Uterus (tissue), 4 donors: Measurements from ENCODE around the gene ZNF462. TPM values are rescaled to one million over a fixed set of nuclear protein-coding genes. Genes with fewer than 3 reads are reported as not detected.

Experiments used
- DNase-seq, 2 donors: peaks; one replicate each; pipeline ENCODE4 v3.0.0-alpha.2; 2019 to 2020
- H3K27ac ChIP-seq, 2 donors: fragments of 200-600 bp; sonication (generic); 1 replicate in 1 of 2; 2 replicates in 1 of 2; pipeline ENCODE4 v1.5.1; 2016 to 2018
- H3K27me3 ChIP-seq, 2 donors: fragments of 200-600 bp; sonication (generic); one replicate each; pipeline ENCODE4 v1.5.1; 2018 to 2019; ENCODE audit warnings: control low read depth in 1 of 2
- H3K36me3 ChIP-seq, 2 donors: fragments of 200-600 bp; sonication (generic); one replicate each; pipeline ENCODE4 v1.5.1; 2019; ENCODE audit warnings: control low read depth in 1 of 2
- H3K4me1 ChIP-seq, 2 donors: fragments of 200-600 bp; sonication (generic); one replicate each; pipeline ENCODE4 v1.5.1; 2018 to 2019; ENCODE audit warnings: control low read depth in 1 of 2
- H3K4me3 ChIP-seq, 2 donors: fragments of 200-600 bp; sonication (generic); 1 replicate in 1 of 2; 2 replicates in 1 of 2; pipeline ENCODE4 v1.5.1; 2018 to 2019; ENCODE audit warnings: mild to moderate bottlenecking in 1 of 2
- H3K9me3 ChIP-seq, 2 donors: fragments of 200-600 bp; sonication (generic); one replicate each; pipeline ENCODE4 v1.5.1; 2019; ENCODE audit warnings: control low read depth in 1 of 2
- POLR2A ChIP-seq, 2 donors: fragments of 450-650 bp; IDR thresholded peaks; one replicate each; pipeline ENCODE4 v1.6.1; 2016; ENCODE audit warnings: antibody characterized with exemption in 2 of 2, mild to moderate bottlenecking in 1 of 2, moderate library complexity in 1 of 2
- intact Hi-C: fragments of 100-400 bp; cut with DNase I; formaldehyde crosslinking; loops from one replicate; pipeline ENCODE4 v1.15.1; 2023; ENCODE audit warnings: low total_unique reads
- total RNA-seq, 4 donors: library from RNA; depleted of rRNA in 3 of 4; stranded (reverse); fragments of >200 nt in 3 of 4; gene quantifications; one replicate each; pipeline versions ENCODE4 v1.1.0 to v1.2.4, GENCODE V29; 2014 to 2023
- TF ChIP-seq, protein P1 (sequence below), 4 experiments: fragments of 200-600 bp in 2 of 4; fragments of 450-650 bp in 2 of 4; sonication (generic) in 2 of 4; IDR thresholded peaks; one replicate each; pipeline ENCODE4 v1.5.1; 2016 to 2019; ENCODE audit warnings: antibody characterized with exemption in 4 of 4, mild to moderate bottlenecking in 2 of 4, moderate library complexity in 1 of 4
- donor health status: DM: yes; HTN: yes; CAD: no.

Gene ZNF462
- total RNA-seq, 4 donors from 2014 or later = 18.2 to 136 (median 60.1) TPM

DNA sequence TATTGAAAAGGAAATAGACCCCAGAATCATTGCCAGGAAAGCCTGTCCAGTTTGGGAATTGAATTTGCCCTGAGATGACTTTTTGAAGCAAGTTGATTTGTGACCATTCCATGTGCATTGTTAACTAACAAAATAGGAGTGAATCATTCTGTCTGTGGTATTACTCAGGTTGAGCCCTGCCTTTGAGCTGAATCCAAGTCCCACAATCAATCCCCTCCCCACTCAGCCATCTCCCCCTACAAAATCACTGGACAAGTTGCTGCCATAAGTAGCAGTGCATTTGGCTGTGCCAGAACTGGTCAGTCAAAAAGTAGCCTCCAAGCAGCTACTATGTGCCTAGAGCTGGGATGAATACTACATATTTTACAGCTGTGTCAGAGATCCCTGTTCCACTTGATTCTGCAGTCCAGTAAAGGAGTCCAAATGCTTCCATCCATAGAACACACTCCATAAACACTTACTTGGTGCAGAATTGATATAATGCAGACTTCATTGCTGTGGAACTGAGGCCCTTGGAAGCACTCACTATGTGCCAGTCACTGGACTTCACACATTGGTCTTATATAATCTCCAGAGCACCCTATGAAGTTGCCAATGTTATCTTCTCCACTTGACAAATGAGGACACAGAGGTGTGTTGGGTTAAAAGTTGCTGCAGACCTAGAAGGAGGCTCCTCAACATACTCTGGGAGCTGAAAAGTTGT is 96.1 kb downstream of the ZNF462 start:
- no peak for DNase-seq
- H3K4me3 ChIP-seq = no peak overlapping the region
- no peaks in the 10 kb centered on the region for H3K36me3 ChIP-seq
- intact Hi-C loops = no loop called here
- H3K4me1 ChIP-seq = no peaks in the 10 kb centered on the region
- H3K27me3 ChIP-seq = no peaks in the 10 kb centered on the region
- no peak overlapping the region for H3K27ac ChIP-seq
- TF ChIP-seq POLR2A (IDR thresholded peaks at IDR 0.05) = no peak
- TF ChIP-seq, protein P1, sequence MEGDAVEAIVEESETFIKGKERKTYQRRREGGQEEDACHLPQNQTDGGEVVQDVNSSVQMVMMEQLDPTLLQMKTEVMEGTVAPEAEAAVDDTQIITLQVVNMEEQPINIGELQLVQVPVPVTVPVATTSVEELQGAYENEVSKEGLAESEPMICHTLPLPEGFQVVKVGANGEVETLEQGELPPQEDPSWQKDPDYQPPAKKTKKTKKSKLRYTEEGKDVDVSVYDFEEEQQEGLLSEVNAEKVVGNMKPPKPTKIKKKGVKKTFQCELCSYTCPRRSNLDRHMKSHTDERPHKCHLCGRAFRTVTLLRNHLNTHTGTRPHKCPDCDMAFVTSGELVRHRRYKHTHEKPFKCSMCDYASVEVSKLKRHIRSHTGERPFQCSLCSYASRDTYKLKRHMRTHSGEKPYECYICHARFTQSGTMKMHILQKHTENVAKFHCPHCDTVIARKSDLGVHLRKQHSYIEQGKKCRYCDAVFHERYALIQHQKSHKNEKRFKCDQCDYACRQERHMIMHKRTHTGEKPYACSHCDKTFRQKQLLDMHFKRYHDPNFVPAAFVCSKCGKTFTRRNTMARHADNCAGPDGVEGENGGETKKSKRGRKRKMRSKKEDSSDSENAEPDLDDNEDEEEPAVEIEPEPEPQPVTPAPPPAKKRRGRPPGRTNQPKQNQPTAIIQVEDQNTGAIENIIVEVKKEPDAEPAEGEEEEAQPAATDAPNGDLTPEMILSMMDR (IDR thresholded peaks at IDR 0.05) = no peak
- no peaks in the 10 kb centered on the region for H3K9me3 ChIP-seq

DNA sequence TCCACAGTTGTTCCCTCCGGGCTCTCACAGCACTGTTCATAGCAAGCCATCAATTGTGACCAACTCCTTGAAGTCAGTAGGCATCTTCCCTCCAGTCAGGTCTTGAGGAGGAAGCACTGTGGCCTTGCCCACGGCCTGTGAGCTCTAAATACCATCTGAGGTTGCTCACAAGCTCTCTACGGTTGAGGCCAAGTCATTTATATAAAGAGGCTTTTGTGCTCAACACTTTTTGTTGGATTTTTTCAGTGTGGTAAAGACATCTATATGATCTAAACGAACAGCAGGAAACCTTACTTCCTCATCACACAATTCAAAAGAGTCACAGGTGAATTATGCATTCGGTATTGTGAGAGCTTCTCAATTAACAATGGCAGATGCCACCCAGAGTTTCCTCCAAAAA is 97.3 kb downstream of the ZNF462 start:
- no peak for TF ChIP-seq POLR2A (IDR thresholded peaks at IDR 0.05)
- TF ChIP-seq, protein P1 (IDR thresholded peaks at IDR 0.05) = no peak
- intact Hi-C loops = no loop called here
- Histone ChIP-seq H3K27ac (no peak overlapping the region), H3K9me3 (no peaks in the 10 kb centered on the region), H3K4me3 (no peak overlapping the region), H3K4me1 (no peaks in the 10 kb centered on the region), H3K27me3 (no peaks in the 10 kb centered on the region), H3K36me3 (no peaks in the 10 kb centered on the region)
- DNase-seq = no peak

DNA sequence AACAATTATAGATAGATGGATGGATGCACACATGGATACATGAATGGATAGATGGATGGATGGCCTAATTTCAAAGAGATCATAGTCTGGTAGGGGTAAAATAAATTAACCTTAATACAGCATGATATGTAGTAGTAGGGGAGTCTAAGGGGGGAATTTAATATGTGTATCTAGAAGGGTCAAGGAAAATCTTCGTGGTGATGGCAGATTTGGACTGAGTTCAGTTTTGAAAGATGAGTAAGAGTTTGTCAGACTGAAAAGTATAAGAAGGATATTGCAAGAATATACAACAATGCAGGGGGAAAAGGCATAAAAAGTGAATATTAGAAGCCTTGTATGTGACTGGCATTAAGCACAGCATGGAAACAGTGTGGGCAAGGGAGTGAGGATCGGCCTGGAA is 98.7 kb downstream of the ZNF462 start:
- Histone ChIP-seq H3K4me3 (no peak overlapping the region), H3K36me3 (no peaks in the 10 kb centered on the region), H3K27me3 (no peaks in the 10 kb centered on the region), H3K4me1 (no peaks in the 10 kb centered on the region), H3K27ac (peak overlapping the region in 1 of 2 donors; percentile 54), H3K9me3 (no peaks in the 10 kb centered on the region)
- TF ChIP-seq POLR2A (IDR thresholded peaks at IDR 0.05) = no peak
- TF ChIP-seq, protein P1 (IDR thresholded peaks at IDR 0.05) = no peak
- DNase-seq = no peak
- intact Hi-C loops = no loop called here

DNA sequence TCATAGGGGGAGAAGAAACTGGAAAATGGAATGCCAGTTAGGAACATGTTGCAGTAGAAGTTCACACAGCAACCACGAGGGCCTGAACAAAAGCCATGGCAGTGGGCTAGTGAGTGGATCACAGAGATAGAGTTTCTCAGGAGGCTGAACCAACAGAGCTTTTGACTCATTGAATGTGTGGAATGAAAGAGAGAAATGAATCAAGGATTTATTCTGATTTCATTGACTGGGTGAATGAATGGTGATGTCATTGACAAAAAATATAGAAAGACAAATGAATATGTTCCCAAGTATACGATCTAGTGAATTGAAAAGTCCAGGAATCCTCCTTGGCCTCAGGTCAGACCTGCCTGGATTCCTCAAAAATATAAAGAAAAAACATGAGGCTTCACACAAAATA is 99.2 kb downstream of the ZNF462 start:
- no peaks in the 10 kb centered on the region for H3K27me3 ChIP-seq
- H3K4me1 ChIP-seq = no peaks in the 10 kb centered on the region
- intact Hi-C loops = no loop called here
- no peaks in the 10 kb centered on the region for H3K36me3 ChIP-seq
- H3K9me3 ChIP-seq = no peaks in the 10 kb centered on the region
- DNase-seq = no peak
- no peak for TF ChIP-seq POLR2A (IDR thresholded peaks at IDR 0.05)
- TF ChIP-seq, protein P1 (IDR thresholded peaks at IDR 0.05) = no peak
- peak overlapping the region in 1 of 2 donors; percentile 54 for H3K27ac ChIP-seq
- no peak overlapping the region for H3K4me3 ChIP-seq

DNA sequence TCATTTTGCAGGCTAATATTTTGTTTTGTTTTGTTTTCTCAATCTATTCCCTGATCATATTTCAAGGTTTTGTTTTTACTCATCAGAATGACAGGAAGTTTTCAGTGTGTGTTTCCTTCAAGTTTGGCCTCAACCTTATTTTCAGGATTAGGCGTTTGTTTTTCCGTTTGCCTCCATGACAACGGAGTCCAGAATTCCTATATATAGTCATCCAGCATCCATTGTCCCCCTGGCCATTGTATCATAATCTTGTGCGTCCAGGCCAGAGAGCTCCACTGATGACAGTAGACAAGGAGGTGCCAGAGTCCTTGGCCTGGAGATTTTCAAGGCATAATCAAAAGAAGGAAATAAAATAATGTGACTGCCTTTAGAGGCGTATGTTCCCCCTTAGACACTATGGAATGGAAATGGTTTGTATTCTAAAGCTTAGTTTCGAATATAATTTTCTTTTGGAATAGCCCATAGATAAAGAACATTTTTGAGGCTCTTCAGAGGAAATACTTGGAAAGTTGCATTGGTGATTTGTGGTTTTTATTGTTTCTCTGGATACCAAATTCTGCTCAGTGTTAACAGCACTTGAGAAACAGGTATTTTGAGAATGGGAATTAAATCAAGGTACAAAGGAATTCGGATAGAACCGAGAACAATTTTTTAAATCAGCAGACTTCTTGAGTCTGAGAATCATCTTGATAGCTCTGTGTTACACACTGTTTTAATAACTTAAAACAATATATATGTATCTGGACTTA is 99.8 kb downstream of the ZNF462 start:
- no peaks in the 10 kb centered on the region for H3K9me3 ChIP-seq
- peak in 1 of 2 donors; percentile 34 for DNase-seq
- no peaks in the 10 kb centered on the region for H3K4me1 ChIP-seq
- intact Hi-C loops = no loop called here
- H3K36me3 ChIP-seq = no peaks in the 10 kb centered on the region
- no peaks in the 10 kb centered on the region for H3K27me3 ChIP-seq
- TF ChIP-seq, protein P1 (IDR thresholded peaks at IDR 0.05) = no peak
- TF ChIP-seq POLR2A (IDR thresholded peaks at IDR 0.05) = no peak
- H3K4me3 ChIP-seq = no peak overlapping the region
- peak overlapping the region in 1 of 2 donors; percentile 54 for H3K27ac ChIP-seq
